ENCODE measurements around the gene RAPGEF5.

Gene RAPGEF5

GRCh38 chr7:22375359-22376048 lies 18.6 kb upstream of the RAPGEF5 start:
- Histone ChIP-seq H3K27ac (replicated peaks) (no peak overlapping the region), H3K4me3 (replicated peaks; ENCODE audit: insufficient read depth, low read length) (no peak overlapping the region), H3K27me3 (ENCODE audit: insufficient read depth, poor library complexity, severe bottlenecking) (peaks cover 19% of the 10 kb centered on the region)
- TF ChIP-seq GABPA (IDR thresholded peaks at IDR 0.05; ENCODE audit: low read depth) (no peak), POLR2AphosphoS5 (IDR thresholded peaks at IDR 0.05; ENCODE audit: low read depth) (no peak), SPI1 (IDR thresholded peaks at IDR 0.05; ENCODE audit: borderline replicate concordance, low read depth) (no peak)
- TF ChIP-seq, protein P1, sequence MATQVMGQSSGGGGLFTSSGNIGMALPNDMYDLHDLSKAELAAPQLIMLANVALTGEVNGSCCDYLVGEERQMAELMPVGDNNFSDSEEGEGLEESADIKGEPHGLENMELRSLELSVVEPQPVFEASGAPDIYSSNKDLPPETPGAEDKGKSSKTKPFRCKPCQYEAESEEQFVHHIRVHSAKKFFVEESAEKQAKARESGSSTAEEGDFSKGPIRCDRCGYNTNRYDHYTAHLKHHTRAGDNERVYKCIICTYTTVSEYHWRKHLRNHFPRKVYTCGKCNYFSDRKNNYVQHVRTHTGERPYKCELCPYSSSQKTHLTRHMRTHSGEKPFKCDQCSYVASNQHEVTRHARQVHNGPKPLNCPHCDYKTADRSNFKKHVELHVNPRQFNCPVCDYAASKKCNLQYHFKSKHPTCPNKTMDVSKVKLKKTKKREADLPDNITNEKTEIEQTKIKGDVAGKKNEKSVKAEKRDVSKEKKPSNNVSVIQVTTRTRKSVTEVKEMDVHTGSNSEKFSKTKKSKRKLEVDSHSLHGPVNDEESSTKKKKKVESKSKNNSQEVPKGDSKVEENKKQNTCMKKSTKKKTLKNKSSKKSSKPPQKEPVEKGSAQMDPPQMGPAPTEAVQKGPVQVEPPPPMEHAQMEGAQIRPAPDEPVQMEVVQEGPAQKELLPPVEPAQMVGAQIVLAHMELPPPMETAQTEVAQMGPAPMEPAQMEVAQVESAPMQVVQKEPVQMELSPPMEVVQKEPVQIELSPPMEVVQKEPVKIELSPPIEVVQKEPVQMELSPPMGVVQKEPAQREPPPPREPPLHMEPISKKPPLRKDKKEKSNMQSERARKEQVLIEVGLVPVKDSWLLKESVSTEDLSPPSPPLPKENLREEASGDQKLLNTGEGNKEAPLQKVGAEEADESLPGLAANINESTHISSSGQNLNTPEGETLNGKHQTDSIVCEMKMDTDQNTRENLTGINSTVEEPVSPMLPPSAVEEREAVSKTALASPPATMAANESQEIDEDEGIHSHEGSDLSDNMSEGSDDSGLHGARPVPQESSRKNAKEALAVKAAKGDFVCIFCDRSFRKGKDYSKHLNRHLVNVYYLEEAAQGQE (IDR thresholded peaks at IDR 0.05; ENCODE audit: insufficient replicate concordance, low read depth) = no peak
- DNase-seq (ENCODE audit: low read depth in 1 of 2, low spot score in 1 of 2) = no peak

DNA sequence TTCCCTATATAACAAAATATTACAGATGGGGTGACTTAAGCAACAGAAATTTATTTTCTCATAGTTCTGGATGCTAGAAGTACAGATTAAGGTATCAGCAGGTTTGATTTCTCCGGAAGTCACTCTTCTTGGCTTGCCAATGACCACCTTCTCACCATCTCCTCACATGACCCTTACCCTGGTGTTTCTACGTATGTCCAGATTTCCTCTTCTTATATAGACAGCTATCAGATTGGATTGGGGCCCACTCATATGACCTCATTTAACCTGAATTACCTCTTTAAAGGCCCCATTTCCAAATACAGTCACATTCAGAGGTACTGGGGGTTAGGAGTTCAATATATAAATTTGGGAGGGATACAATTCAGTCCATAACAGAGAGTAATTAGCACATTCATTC lies 17.0 kb upstream of the RAPGEF5 start:
- DNase-seq (ENCODE audit: low read depth in 1 of 2, low spot score in 1 of 2) = no peak
- TF ChIP-seq SPI1 (IDR thresholded peaks at IDR 0.05; ENCODE audit: borderline replicate concordance, low read depth) (no peak), GABPA (IDR thresholded peaks at IDR 0.05; ENCODE audit: low read depth) (no peak), POLR2AphosphoS5 (IDR thresholded peaks at IDR 0.05; ENCODE audit: low read depth) (no peak)
- TF ChIP-seq, protein P1 (IDR thresholded peaks at IDR 0.05; ENCODE audit: insufficient replicate concordance, low read depth) = no peak
- TF ChIP-seq, protein P2, sequence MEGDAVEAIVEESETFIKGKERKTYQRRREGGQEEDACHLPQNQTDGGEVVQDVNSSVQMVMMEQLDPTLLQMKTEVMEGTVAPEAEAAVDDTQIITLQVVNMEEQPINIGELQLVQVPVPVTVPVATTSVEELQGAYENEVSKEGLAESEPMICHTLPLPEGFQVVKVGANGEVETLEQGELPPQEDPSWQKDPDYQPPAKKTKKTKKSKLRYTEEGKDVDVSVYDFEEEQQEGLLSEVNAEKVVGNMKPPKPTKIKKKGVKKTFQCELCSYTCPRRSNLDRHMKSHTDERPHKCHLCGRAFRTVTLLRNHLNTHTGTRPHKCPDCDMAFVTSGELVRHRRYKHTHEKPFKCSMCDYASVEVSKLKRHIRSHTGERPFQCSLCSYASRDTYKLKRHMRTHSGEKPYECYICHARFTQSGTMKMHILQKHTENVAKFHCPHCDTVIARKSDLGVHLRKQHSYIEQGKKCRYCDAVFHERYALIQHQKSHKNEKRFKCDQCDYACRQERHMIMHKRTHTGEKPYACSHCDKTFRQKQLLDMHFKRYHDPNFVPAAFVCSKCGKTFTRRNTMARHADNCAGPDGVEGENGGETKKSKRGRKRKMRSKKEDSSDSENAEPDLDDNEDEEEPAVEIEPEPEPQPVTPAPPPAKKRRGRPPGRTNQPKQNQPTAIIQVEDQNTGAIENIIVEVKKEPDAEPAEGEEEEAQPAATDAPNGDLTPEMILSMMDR (IDR thresholded peaks at IDR 0.05; ENCODE audit: insufficient read depth, low read length) = no peak

DNA sequence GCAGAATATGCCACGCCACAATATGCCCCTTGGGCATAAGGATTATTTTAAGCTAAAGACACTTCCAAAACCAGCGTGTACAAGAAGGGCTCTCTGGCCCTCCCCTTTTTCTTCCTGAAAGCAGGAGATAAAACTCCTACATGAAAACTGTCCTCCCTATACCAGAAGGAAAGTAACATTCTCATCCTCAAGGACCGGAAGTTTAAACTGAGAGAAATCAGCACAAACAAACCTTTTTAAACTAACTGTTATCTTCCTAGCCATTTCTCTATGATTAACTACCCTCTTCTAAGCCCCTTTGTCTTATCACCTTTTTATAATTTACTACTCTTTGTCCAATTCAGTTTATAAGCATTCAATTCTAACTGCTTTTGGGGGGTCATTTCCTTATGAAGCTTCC lies 16.4 kb upstream of the RAPGEF5 start:
- Histone ChIP-seq H3K27me3 (ENCODE audit: insufficient read depth, poor library complexity, severe bottlenecking) (peaks cover 21% of the 10 kb centered on the region), H3K27ac (replicated peaks) (no peak overlapping the region), H3K4me3 (replicated peaks; ENCODE audit: insufficient read depth, low read length) (no peak overlapping the region)
- DNase-seq (ENCODE audit: low read depth in 1 of 2, low spot score in 1 of 2) = no peak
- TF ChIP-seq, protein P2 (IDR thresholded peaks at IDR 0.05; ENCODE audit: insufficient read depth, low read length) = no peak
- no peak for TF ChIP-seq SPI1 (IDR thresholded peaks at IDR 0.05; ENCODE audit: borderline replicate concordance, low read depth)
- no peak for TF ChIP-seq GABPA (IDR thresholded peaks at IDR 0.05; ENCODE audit: low read depth)
- no peak for TF ChIP-seq POLR2AphosphoS5 (IDR thresholded peaks at IDR 0.05; ENCODE audit: low read depth)
- TF ChIP-seq, protein P1 (IDR thresholded peaks at IDR 0.05; ENCODE audit: insufficient replicate concordance, low read depth) = no peak

More for the DNA sequence above, 17.0 kb upstream of the RAPGEF5 start:
- Histone ChIP-seq H3K4me3 (replicated peaks; ENCODE audit: insufficient read depth, low read length) (no peak overlapping the region), H3K27me3 (ENCODE audit: insufficient read depth, poor library complexity, severe bottlenecking) (peaks cover 19% of the 10 kb centered on the region), H3K27ac (replicated peaks) (no peak overlapping the region)

Data from HL-60 (cell line).